Activated naive CD8-positive, alpha-beta T cell treated with anti-CD3 and anti-CD28 coated beads, Interleukin-2, amount 50 U/mL, for 24 hours (primary cell): Measurements from ENCODE around the gene TPCN1.

Source experiments
- ATAC-seq: fragments of 150-1000 bp; cut with Tn5 transposase; one replicate; pipeline ENCODE4 v1.10.0; 2021
- DNase-seq: peaks from one replicate; pipeline ENCODE4 v3.0.0; 2021
- H3K27ac Mint-ChIP-seq: one replicate; pipeline ENCODE4 v1.8.0; 2021; ENCODE audit warnings: mild to moderate bottlenecking, mixed read lengths
- H3K27me3 Mint-ChIP-seq: one replicate; pipeline ENCODE4 v1.8.0; 2021; ENCODE audit warnings: mixed read lengths
- H3K36me3 Mint-ChIP-seq: one replicate; pipeline ENCODE4 v1.8.0; 2021; ENCODE audit warnings: low read depth, mixed read lengths
- H3K4me1 Mint-ChIP-seq: one replicate; pipeline ENCODE4 v1.8.0; 2021; ENCODE audit warnings: mixed read lengths
- H3K4me3 Mint-ChIP-seq: one replicate; pipeline ENCODE4 v1.8.0; 2021; ENCODE audit warnings: mild to moderate bottlenecking, moderate library complexity, mixed read lengths
- H3K9me3 Mint-ChIP-seq: one replicate; pipeline ENCODE4 v1.8.0; 2021; ENCODE audit warnings: mixed read lengths

The TPCN1 gene

GRCh38 chr12:113316155-113316554 lies 94.9 kb downstream of the TPCN1 start:
- peaks cover 17% of the 10 kb centered on the region for H3K36me3 Mint-ChIP-seq
- H3K4me1 Mint-ChIP-seq = no peaks in the 10 kb centered on the region
- ATAC-seq = no peak
- no peaks in the 10 kb centered on the region for H3K27me3 Mint-ChIP-seq
- H3K27ac Mint-ChIP-seq = no peak overlapping the region
- no peak for DNase-seq
- H3K4me3 Mint-ChIP-seq = no peak overlapping the region
- H3K9me3 Mint-ChIP-seq = no peaks in the 10 kb centered on the region

GRCh38 chr12:113317122-113317521 lies 95.9 kb downstream of the TPCN1 start:
- DNase-seq (no peak), ATAC-seq (no peak)
- Mint-ChIP-seq H3K27me3 (no peaks in the 10 kb centered on the region), H3K27ac (no peak overlapping the region), H3K9me3 (no peaks in the 10 kb centered on the region), H3K4me1 (no peaks in the 10 kb centered on the region), H3K36me3 (peaks cover 19% of the 10 kb centered on the region), H3K4me3 (no peak overlapping the region)

GRCh38 chr12:113318046-113318656 lies 96.9 kb downstream of the TPCN1 start:
- no peak for DNase-seq
- Mint-ChIP-seq H3K4me1 (no peaks in the 10 kb centered on the region), H3K27ac (no peak overlapping the region), H3K27me3 (no peaks in the 10 kb centered on the region), H3K9me3 (no peaks in the 10 kb centered on the region), H3K4me3 (no peak overlapping the region), H3K36me3 (peaks cover 24% of the 10 kb centered on the region)
- no peak for ATAC-seq

- Mint-ChIP-seq H3K9me3 (no peaks in the 10 kb centered on the region), H3K4me1 (peaks cover 4% of the 10 kb centered on the region), H3K27me3 (no peaks in the 10 kb centered on the region), H3K27ac (no peak overlapping the region), H3K4me3 (no peak overlapping the region), H3K36me3 (peaks cover 27% of the 10 kb centered on the region)
- ATAC-seq (peak; percentile 22), DNase-seq (no peak)
Measured at GRCh38 chr12:113318900-113319628, 97.8 kb downstream of the TPCN1 start.

- Mint-ChIP-seq H3K27ac (no peak overlapping the region), H3K9me3 (no peaks in the 10 kb centered on the region), H3K4me3 (no peak overlapping the region), H3K27me3 (no peaks in the 10 kb centered on the region), H3K4me1 (peaks cover 4% of the 10 kb centered on the region), H3K36me3 (peaks cover 27% of the 10 kb centered on the region)
- ATAC-seq (no peak), DNase-seq (no peak)
Measured at GRCh38 chr12:113320401-113320800, 99.1 kb downstream of the TPCN1 start.

- ATAC-seq (no peak), DNase-seq (no peak)
- Mint-ChIP-seq H3K4me3 (no peak overlapping the region), H3K27ac (no peak overlapping the region), H3K27me3 (no peaks in the 10 kb centered on the region), H3K36me3 (peaks cover 30% of the 10 kb centered on the region), H3K4me1 (peaks cover 14% of the 10 kb centered on the region), H3K9me3 (no peaks in the 10 kb centered on the region)
Measured at GRCh38 chr12:113322343-113322742, 101.1 kb downstream of the TPCN1 start.

- H3K27me3 Mint-ChIP-seq = no peaks in the 10 kb centered on the region
- no peaks in the 10 kb centered on the region for H3K9me3 Mint-ChIP-seq
- H3K27ac Mint-ChIP-seq = no peak overlapping the region
- ATAC-seq (no peak), DNase-seq (no peak)
- peaks cover 25% of the 10 kb centered on the region for H3K36me3 Mint-ChIP-seq
- H3K4me1 Mint-ChIP-seq = peaks cover 23% of the 10 kb centered on the region
- no peak overlapping the region for H3K4me3 Mint-ChIP-seq
Measured at GRCh38 chr12:113325916-113326315, 104.7 kb downstream of the TPCN1 start.

GRCh38 chr12:113326775-113327395 lies 105.6 kb downstream of the TPCN1 start:
- no peak for ATAC-seq
- Mint-ChIP-seq H3K4me1 (peaks cover 23% of the 10 kb centered on the region), H3K4me3 (no peak overlapping the region), H3K27ac (peak overlapping the region; percentile 22), H3K27me3 (no peaks in the 10 kb centered on the region), H3K36me3 (peaks cover 25% of the 10 kb centered on the region), H3K9me3 (no peaks in the 10 kb centered on the region)
- no peak for DNase-seq

- Mint-ChIP-seq H3K9me3 (no peaks in the 10 kb centered on the region), H3K27me3 (no peaks in the 10 kb centered on the region), H3K36me3 (peaks cover 21% of the 10 kb centered on the region), H3K4me3 (no peak overlapping the region), H3K27ac (no peak overlapping the region), H3K4me1 (peaks cover 36% of the 10 kb centered on the region)
- no peak for ATAC-seq
- no peak for DNase-seq
Measured at GRCh38 chr12:113328368-113328889, 107.2 kb downstream of the TPCN1 start.

GRCh38 chr12:113329022-113329790 lies 107.9 kb downstream of the TPCN1 start:
- Mint-ChIP-seq H3K27ac (peak overlapping the region; percentile 60), H3K4me1 (peaks cover 39% of the 10 kb centered on the region), H3K27me3 (no peaks in the 10 kb centered on the region), H3K36me3 (peaks cover 18% of the 10 kb centered on the region), H3K9me3 (no peaks in the 10 kb centered on the region), H3K4me3 (no peak overlapping the region)
- ATAC-seq (no peak), DNase-seq (no peak)

GRCh38 chr12:113329791-113330417 lies 108.6 kb downstream of the TPCN1 start:
- Mint-ChIP-seq H3K4me1 (peaks cover 40% of the 10 kb centered on the region), H3K9me3 (no peaks in the 10 kb centered on the region), H3K27ac (peak overlapping the region; percentile 60), H3K27me3 (no peaks in the 10 kb centered on the region), H3K4me3 (no peak overlapping the region), H3K36me3 (peaks cover 18% of the 10 kb centered on the region)
- ATAC-seq (no peak), DNase-seq (no peak)

- Mint-ChIP-seq H3K9me3 (no peaks in the 10 kb centered on the region), H3K4me1 (peaks cover 40% of the 10 kb centered on the region), H3K36me3 (peaks cover 18% of the 10 kb centered on the region), H3K27ac (no peak overlapping the region), H3K27me3 (no peaks in the 10 kb centered on the region), H3K4me3 (no peak overlapping the region)
- DNase-seq (no peak), ATAC-seq (no peak)
Measured at GRCh38 chr12:113330505-113330904, 109.2 kb downstream of the TPCN1 start.

GRCh38 chr12:113332688-113333417 lies 111.6 kb downstream of the TPCN1 start:
- ATAC-seq (no peak), DNase-seq (no peak)
- no peak overlapping the region for H3K27ac Mint-ChIP-seq
- peak overlapping the region; percentile 14 for H3K4me3 Mint-ChIP-seq
- H3K9me3 Mint-ChIP-seq = no peaks in the 10 kb centered on the region
- H3K36me3 Mint-ChIP-seq = peaks cover 14% of the 10 kb centered on the region
- H3K27me3 Mint-ChIP-seq = no peaks in the 10 kb centered on the region
- H3K4me1 Mint-ChIP-seq = peaks cover 34% of the 10 kb centered on the region

GRCh38 chr12:113333418-113333750 lies 112.1 kb downstream of the TPCN1 start:
- Mint-ChIP-seq H3K27ac (no peak overlapping the region), H3K9me3 (no peaks in the 10 kb centered on the region), H3K27me3 (no peaks in the 10 kb centered on the region), H3K4me3 (peak overlapping the region; percentile 97), H3K4me1 (peaks cover 31% of the 10 kb centered on the region), H3K36me3 (peaks cover 12% of the 10 kb centered on the region)
- DNase-seq (no peak), ATAC-seq (no peak)
